NCI-H69 (cell line): ENCODE measurements around the gene RGL1.

ENCODE experiments used
- DNase-seq: peaks from one replicate; lab custom pipeline; 2025; lab: John Stamatoyannopoulos, UW

Gene RGL1

DNA sequence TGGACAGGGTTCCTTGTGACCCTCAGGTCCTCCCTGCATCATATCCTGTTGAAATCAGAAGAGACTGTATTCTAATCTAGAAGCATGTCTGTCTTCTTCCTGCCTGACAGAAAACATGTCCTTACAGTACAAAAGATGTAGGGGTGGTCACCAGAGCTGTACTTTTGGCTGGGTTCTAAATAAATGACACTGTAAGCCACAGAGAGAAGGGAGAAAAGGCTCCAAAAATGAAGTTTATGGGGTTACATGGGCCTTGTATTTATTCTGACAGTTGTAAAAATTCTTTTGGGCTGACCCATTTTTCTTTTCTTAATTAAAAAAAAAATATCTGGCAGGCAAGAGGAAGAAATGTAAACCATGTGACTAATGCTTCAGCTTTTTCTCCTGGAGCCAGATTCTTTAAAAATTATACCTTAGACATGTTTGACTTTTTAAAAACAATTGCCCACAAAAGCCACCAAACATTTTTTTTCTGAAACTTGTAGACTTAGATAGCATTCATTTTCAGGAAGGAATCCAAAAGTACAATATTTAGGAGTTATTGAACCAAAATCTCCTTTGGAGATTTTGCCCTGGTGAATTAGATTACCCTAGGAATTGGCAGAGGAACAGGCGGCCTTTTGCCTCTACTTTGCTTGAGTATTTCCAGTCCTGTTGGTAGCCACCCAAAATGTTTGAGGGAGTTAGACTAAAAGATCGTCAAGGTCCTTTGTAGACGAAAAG, 17.1 kb downstream of the RGL1 start:
- DNase-seq: no peak

DNA sequence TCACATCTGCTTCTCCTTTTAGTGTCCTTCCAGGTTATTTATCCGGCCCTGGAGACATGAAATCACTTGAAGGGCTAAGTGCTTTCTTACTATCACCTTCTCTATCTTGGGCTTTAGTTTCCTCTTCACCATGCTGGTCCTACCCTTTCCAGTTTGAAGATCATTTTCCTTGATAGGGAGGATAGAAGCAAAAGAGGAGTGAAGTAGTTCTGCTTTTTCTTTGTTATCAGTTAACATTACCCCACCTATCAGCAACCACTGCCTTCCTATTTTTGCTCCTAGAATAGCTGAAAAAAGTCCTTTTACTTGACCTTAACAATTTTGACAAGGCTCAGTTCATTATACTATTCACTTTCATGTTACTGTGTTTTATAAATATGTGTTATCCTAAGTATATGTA, 19.4 kb downstream of the RGL1 start:
- DNase-seq: no peak

DNA sequence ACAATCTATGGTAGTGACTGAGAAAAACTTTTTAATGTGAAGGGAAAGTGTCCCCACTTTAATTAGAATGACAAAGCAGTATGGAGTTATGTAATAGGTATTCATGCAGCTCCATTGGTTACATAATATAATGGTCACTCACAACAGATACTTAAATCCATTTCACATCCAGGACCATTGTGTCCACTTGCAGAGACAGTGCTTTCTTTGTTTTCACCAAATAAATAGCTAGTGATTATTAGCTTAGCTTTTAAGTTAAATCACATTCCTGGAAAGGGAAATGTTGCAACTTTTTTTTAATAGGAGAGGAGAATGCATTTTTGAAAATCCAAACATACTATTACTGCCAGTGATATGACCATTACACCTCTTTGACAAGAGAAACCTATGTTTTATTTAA, 22.9 kb downstream of the RGL1 start:
- DNase-seq: no peak

DNA sequence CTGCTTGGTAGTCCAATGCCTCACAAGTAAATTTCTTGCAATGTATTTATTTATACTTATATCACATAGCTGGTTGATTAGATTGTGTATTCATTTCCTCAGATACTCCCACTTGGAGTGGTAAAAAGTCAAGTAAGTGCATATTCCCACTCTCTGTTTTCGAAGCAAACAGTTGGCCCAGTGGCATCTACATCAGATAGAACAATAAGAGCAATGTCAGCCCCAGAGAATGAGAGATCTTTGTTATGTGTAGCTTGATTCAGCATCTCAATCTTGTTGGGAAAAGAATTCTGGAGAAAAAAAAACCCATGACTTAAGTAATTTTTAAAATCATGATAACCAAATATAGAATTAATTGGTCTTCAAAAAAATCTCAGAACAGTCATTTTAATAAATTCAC, 25.5 kb downstream of the RGL1 start:
- DNase-seq: no peak

DNA sequence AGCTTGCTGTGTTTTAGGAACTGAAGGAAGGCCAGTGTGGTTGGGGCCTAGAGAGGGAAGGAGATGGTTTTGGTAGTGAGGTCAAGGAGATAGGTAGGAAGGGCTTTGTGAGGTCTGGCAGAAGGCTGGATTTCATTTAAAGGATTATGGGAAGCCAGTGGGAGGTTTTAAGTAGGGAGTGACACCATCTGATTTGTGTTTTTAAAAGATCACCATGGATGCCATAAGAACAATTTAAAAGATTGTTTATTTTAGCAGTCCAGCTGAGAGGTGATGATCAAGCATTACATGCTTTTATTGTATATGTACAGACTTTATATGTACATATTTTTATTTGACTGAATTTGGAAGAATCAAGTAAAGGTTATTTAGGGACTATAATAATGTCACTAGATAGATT, 26.4 kb downstream of the RGL1 start:
- peak; percentile 53 for DNase-seq

DNA sequence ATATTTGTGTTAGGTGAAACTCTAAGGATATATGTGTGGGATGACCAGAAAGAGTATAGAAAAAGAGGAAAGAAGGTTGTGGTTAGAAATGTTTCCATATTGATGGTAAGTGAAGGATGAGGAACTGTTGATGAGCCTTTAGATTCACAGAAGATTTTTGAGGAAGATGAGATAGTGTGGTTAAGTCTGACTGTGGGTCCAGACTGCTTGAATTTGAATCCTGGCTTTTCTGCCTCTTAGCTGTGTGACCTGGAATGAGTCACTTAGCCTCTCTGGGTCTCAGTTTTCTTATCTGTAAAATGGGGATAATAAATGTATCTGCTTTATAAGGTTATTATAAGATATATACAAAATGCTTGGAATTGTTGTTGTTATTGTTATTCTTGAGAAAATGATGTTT, 27.5 kb downstream of the RGL1 start:
- no peak for DNase-seq

DNA sequence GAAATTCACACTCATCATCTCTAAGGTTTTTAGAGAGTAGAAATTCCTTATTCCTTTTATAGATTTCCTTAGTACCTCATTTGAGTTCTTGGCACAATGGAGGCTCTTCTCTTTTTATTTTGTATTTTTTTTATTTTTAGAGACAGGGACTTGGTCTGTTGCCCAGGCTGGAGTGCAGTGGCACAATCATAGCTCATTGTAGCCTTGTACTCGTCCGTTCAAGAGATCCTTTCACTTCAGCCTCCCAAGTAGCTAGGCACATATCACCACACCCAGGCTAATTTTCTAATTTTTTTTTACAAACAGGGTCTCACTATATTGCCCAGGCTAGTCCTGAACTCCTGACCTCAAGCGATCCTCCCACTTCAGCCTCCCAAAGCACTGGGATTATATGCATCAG, 29.6 kb downstream of the RGL1 start:
- DNase-seq: no peak

DNA sequence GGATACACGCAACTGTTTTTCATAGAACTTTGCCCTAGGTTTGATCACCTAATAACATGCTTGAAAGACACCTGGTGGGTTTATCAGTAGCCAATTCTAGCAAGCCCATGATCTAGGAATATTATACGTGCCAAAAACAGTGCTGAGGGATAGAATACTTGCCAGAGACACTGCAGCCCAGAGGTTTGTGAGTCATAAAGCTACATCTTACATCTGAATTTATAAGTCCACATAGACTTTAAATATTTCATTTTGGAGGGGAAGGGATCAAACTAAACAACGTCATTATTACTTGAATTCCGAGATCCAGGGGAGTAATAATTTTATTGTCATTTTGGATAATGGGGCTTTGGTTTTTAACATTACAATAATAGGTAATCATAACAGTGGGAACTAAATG, 31.7 kb downstream of the RGL1 start:
- no peak for DNase-seq

DNA sequence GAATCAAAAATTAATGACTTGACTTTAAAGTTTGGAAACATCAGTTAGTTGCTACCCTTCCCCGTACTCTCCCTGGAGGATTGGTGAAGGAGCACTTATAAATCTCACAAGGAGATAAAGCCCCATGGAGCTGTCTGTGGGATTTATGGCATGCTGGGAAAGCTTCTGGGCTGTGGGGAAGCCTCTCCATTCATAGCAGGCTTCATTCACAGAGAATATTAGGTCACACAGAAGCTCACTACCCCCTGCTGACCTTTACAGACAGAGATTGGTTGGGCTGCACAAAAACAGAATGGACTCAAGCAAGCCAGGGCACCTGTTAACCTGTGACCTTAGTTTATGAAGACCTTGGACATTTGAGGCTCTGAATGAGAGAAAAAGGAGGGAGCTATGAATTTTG, 32.1 kb downstream of the RGL1 start:
- DNase-seq: peak; percentile 79

DNA sequence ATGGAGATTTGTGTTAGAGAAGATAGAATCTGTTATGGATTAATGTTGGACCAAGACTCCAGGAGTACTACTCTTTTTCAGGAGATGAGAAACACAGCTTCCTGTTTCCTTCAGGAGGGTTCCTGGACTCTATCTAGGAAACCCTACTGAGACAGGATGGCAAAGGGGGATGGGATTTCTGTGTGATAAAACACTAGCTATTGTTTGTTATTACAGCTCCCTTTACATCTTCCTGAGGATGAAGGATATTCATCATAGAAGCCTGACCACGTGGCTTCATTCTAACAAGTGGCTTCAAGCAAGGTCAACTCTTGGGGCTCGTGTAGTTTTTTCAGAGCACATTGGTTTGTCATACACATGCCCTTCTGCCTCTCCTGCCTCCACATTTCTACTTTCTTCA, 33.3 kb downstream of the RGL1 start:
- DNase-seq: peak; percentile 21

DNA sequence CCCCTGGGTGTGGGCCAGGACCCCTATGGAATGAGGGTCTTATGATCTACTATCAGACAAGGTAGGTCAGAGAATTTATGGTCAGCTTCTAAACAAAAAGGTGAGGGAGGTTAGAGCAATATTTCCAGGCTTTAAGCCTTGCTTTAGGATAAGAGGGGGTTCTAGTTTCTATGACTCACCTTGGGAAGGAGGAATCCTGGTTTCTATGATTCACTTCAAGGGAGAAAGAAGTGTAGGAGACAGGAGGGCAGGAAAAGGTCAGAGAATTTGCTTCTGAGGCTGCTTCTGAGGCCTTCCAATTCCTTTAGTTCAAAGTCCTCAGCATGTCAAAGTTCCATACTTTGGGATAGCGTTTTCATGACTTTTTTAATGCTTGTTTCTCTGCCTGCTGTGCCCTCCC, 35.2 kb downstream of the RGL1 start:
- no peak for DNase-seq

DNA sequence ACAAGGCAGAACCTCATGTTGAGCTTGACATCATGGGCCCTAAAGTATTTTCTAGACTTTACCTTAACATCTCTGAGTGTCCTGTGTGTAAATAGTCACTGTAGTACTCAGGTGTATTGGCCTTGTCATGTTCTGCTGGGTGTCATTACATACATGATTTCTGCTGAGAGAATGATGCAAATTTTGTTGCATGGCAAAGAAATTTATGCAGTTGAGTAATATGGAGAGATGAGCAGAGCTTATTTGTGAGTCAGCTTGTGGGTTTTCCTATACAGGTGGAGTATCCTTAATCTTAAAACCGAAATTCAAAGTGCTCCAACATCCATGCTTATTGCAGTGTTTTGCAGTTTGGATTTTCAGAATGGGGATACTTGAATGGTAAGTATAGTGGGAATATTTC, 36.6 kb downstream of the RGL1 start:
- DNase-seq: no peak

DNA sequence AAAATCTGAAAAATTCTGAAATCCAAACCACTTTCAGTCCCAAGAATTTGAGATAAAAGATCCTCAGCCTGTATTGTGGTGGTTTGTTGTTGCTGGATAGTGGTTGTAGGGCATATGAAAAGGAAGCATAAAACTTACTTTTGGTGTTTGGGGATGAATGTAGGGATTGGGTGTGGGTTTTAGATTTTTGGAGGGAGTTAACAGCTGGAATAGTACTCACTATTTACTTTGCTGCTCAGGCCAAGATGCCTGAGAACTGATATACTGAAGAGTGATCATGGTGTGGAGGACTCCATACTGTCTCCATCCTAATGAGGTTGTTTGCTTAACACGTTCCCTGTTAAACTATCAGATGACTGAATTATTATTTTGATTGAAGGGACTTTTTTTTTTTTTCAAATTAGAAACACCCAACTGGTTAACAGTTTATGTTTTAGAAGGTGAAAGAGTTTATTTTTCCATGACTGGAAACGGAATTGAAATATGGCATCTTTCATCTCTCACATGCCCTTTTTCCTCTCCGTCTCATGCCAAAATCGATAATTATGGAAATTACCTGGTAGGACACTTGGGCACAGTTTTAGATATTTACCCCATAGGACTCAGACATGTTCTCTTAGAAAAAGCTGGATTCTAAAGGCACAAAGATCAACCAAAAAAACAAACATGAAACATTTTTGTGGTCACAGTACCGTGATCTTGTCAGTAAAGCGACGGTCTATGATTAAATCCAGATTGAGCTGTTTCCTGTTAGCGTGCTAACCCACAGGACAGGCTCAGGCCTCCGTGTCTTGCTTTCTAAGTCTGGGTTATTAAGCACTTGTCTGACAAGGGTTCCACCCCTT, 37.3 kb downstream of the RGL1 start:
- DNase-seq: peak; percentile 62

DNA sequence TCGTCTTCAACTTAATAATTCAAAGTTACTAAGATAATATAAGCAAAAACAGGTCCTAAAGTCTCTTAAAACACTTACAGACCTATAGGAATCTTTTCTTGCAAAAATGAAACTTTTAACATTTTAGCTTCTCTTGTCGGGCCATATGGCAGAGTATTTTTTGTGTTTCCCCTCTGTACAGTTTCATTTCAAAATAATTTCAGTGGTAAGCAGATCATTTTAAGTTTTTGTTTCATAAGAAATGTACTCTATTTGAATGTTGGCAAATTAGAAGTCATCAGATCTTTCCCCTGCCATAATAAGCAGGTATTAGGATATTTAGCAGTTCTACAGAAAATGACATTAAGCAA, 37.9 kb downstream of the RGL1 start:
- DNase-seq: no peak

DNA sequence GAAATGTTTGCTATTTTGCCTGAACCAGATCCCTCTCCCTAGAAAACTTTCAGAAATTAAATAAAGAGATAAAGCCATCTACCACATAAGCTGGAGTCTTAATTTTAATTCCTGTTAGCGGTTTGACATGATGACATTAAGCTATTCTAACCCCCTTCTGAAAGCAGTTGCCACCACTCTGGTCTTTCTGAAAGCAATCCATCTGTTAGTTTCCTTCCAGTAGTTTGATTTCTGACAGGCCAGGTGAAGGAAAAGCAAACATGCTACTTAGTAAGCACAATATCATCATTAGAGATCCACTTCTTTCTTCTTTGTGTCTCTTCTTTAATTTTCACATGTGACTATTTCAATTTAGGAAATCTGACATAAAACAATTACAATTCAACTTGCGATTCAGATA, 39.9 kb downstream of the RGL1 start:
- DNase-seq: peak; percentile 63

DNA sequence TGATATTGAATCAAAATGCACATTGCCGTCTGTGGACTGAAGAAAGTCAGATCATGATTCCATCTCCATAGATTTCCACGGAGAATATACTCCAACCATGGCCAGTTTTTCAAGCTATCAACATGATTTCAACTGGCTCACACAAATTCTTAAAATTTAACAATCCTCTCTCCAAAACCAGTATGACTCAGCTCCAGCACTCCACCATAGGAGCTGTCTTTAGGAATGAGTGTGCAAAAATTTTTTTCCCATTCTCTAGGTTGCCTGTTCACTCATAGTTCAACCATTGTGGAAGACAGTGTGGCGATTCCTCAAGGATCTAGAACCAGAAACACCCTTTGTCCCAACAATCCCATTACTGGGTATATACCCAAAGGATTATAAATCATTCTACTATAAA, 40.8 kb downstream of the RGL1 start:
- DNase-seq: no peak

DNA sequence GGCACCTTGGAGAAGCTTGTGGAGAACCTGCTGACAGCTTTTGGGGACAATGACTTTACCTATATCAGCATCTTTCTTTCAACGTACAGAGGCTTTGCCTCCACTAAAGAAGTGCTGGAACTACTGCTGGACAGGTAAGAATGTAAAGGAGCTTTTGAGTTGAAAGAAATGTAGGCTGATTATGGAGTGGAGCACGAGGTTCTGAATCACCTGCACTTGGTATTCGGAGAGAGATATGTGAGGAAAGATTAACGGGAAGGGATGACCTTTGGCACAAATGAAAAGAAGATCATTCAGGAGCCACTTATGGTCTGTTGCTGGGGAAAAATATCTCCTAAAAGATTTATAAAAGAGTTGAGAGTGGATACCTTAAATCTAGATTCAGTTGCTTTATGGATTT, 42.7 kb downstream of the RGL1 start:
- no peak for DNase-seq

DNA sequence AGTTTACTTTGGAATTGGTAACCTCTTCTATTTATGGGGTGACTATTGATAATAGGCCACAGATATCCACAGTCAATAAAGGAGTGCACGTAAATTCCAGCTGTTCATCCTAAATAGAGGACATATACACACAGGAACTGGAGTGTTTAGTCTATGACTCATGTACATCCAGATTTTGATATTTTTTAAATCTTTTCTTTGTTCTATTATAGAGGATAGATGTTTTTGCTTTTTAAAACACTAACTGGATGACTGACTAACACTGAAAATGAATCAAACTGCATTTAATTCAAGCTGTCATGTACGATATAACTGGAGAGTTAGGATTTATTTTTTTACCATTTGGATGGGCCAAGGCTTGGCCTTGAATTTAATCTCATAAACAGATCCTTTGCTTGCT, 45.9 kb downstream of the RGL1 start:
- DNase-seq: no peak

DNA sequence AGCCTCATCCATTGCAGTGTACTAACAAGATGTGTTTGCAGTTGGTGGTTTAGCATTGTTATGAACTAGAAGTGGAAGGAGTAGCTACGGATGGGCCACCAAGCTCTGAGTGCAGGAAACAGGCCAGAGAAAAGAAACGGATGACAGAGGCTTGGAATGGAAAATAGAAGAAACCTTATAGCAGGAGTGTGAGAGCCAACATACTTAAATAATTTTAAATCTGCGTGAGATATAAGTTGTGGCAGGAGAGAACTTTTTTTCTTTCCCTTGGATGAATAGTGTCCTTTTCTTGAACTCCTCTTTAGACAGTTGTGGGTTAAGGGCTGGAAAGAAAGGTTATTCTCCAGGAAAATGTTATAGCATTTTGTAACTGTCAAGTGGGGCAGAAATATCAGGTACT, 54.2 kb downstream of the RGL1 start:
- DNase-seq: no peak

DNA sequence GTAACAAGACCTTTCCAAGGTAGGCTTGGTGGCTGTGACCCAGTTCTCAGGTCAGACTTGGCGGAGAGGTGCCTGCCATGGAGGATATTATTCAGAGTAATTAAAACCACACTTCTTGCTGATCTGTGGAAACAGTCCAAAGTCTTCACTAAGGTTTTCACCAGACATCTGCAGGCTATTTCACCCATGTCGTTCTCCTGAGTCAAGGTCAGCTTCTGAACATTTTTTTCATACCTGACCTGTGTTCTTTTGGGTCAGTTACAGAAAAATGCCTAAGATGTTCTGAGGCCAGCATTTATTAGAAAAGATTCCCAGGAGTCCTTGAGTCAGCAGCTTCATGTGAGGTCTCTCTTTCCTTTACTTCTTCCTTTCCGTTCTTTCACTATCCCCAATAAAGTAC, 54.9 kb downstream of the RGL1 start:
- no peak for DNase-seq

DNA sequence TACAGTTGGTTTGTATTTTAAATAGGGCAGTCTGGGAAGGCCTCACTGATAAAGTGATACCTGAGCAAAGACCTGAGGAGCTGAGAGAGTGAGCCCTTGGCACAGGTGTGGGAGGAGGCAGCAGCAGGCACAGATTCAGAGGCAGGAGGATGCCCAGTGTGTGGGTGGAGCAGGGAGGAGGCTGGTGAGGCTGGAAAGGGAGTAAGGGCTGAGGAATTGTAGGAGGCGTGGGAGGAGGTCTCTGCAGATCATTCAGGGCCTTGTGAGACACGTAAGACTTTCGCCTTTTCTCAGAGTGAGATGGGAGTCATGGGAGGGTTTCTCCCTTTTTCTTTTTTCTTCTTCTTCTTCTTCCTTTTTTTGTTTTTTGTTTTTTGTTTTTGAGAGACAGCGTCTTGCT, 58.0 kb downstream of the RGL1 start:
- DNase-seq: no peak

DNA sequence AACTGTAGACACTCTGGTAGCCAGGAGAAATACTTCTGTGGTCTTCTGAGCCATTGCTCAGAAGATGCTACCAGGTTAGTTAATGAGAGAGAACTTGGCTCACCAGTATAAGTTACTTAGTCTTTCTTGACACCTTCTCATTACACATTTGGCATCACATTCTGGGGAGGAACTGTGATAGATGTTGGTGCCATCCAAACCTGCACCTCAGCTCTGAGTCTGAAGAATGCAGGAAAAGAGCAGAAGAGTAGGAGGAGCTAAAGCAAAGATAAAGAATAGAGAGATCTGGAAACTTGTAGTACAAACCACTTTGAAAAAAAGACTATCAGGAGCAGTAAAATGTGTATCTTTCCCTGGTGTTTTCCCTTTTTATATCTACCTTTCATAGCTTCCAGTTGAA, 58.9 kb downstream of the RGL1 start:
- no peak for DNase-seq

DNA sequence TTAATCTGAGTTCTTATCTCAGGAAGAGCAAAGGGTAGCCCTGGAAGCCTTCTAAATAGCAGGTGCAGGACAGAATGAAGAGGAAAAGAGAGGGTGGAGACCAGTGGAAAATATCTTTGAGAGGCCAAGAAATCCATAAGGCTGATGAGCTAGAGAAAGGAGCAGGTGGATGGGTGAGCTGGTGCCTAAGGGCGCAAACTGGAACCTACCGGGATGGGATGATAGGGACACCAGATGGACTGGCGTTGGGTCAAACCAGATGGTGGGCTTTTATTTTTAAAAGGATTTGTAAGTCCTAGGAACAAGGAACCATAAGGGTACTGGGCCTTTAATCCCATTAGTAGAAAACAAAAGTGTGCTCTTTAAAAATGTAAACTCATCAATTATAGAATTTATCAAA, 59.7 kb downstream of the RGL1 start:
- DNase-seq: peak; percentile 86

DNA sequence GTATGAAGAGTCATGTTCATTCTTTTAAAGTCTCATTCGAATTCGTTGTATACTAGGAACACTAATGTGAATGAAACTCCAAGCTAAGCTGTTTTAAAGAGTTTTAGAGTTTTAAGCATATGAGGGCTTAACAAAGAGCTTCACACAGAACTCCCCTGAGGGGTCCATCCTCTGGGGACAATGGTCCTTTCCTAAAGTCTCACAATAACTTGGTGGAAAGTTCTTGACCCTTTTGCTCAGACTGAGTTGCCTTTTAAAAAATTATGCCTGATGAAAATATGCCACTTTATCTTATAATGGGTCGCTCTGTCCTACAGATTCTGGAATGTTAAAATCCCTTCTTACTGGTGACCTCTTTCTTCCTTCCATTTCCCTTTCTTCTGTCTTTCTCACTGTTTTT, 64.3 kb downstream of the RGL1 start:
- DNase-seq: no peak
